RWPE1 (cell line): ENCODE results near the gene RUFY4.

Source experiments
- CTCF ChIA-PET: fragments of 350-600 bp; sonication (Branson Sonifier 250); formaldehyde crosslinking; extraction: SDS; loops from one replicate; lab custom pipeline; 2021; lab: Yijun Ruan, JAX
- POLR2A ChIA-PET: fragments of 400-600 bp; formaldehyde crosslinking; extraction: SDS; loops from one replicate; lab custom pipeline; 2020; ENCODE audit warnings: antibody characterized with exemption; ENCODE audit not compliant: low non-redundant PET; lab: Yijun Ruan, JAX
- DNase-seq: peaks from one replicate; pipeline ENCODE4 v3.0.0; 2012; ENCODE audit warnings: low spot score
- H3K27ac ChIP-seq: fragments of 450-650 bp; 2 replicates; pipeline ENCODE4 v1.5.1; 2017
- CTCF ChIP-seq: fragments of 450-650 bp; conservative IDR thresholded peaks from 2 replicates; pipeline ENCODE4 v1.5.1; 2017; ENCODE audit warnings: low read depth, mild to moderate bottlenecking

Gene RUFY4

GRCh38 chr2:218022131-218022850 lies 46.8 kb upstream of the RUFY4 start:
- no peak for TF ChIP-seq CTCF
- ChIA-PET CTCF (interaction anchor here (0.6 to 0.7 kb wide), 2 partner anchors 29 to 238 kb away, joined by 3 to 4 read pairs; no protein-coding TSS in a partner anchor), POLR2A (no interaction called here)
- no peak for DNase-seq
- no peak overlapping the region; the same call in 1 of the 2 replicates for H3K27ac ChIP-seq

DNA sequence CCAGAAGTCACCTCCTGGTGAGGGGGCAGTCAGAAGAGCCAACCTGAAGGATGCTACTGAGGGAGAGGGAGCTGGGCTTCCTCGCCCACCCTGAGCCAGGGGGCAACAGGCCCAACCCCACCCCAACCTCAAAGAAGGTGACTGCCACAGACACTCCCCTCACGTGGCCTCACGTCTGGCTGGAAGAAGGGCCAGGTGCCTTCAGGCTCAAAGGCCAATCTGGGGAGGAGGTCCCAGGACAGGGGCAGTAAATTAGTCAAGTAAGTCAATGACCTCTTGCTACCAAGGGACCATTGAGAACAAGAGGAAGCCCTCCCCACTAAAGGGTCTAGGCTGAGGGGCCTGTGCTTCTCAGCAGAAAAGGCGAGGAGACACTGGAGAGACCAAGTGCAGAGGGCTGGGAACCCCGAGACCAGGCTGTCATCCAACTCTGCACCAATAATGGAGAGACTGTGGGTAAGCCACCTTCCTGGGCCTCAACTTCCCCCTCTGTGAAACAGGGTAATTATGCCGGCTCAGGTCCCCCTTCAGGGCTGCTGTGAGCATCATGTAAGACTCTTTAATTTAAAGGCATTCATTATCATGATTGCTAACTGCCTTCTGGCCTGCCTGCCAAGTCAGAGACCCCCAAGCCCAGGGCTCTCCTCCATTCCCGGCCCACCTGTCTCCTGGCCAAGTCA lies 46.1 kb upstream of the RUFY4 start:
- no peak for DNase-seq
- H3K27ac ChIP-seq: peak overlapping the region; percentile 39; the same call in 1 of the 2 replicates
- POLR2A ChIA-PET: no interaction called here
- CTCF ChIA-PET: no interaction called here
- no peak for TF ChIP-seq CTCF

- no peak for TF ChIP-seq CTCF
- CTCF ChIA-PET: no interaction called here
- H3K27ac ChIP-seq: peak overlapping the region; percentile 39
- no peak for DNase-seq
- POLR2A ChIA-PET: no interaction called here
Observed at GRCh38 chr2:218023636-218024035, 45.4 kb upstream of the RUFY4 start.

- POLR2A ChIA-PET: no interaction called here
- CTCF ChIA-PET: no interaction called here
- TF ChIP-seq CTCF: no peak
- peak overlapping the region; percentile 39 for H3K27ac ChIP-seq
- DNase-seq: no peak
Observed at GRCh38 chr2:218024336-218024735, 44.7 kb upstream of the RUFY4 start.

- TF ChIP-seq CTCF: no peak
- DNase-seq: no peak
- H3K27ac ChIP-seq: peak overlapping the region; percentile 39
- POLR2A ChIA-PET: no interaction called here
- CTCF ChIA-PET: no interaction called here
Observed at GRCh38 chr2:218024871-218025270, 44.2 kb upstream of the RUFY4 start.

DNA sequence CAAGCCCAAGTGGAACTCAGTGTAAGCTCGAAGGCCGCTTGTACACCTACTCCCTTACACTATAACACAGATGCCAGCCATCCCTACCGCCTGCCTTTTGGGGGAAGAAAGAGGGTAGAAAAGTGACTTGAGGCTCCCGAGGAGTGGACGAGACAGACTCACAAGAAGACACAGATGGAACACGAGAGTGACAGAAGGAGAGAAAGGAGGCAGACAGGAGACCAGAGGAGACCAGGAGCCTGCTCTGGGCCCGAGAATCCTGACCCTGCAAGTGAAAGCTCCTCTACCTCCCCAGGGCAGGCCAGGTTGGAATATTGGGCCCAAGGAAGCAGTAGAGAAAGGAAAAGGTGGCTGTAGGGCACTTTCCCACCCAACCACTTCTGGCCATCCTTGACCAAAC lies 42.8 kb upstream of the RUFY4 start:
- POLR2A ChIA-PET: no interaction called here
- peak overlapping the region; percentile 82 for H3K27ac ChIP-seq
- CTCF ChIA-PET: interaction anchor here (0.7 to 1.0 kb wide), 3 partner anchors 10 to 241 kb away, joined by 3 to 5 read pairs (median 3); no protein-coding TSS in a partner anchor
- DNase-seq: no peak
- TF ChIP-seq CTCF: no peak
